NK-92 treated with Interleukin-12 subunit alpha and Interleukin-12 subunit beta, amount 100 ng/mL, for 24 hours (cell line): ENCODE data around the gene PKNOX2.

Source experiments
- DNase-seq: peaks from one replicate; lab custom pipeline; 2025; lab: John Stamatoyannopoulos, UW

PKNOX2 gene

GRCh38 chr11:125364121-125364826, 199.7 kb downstream of the PKNOX2 start:
- no peak for DNase-seq

GRCh38 chr11:125365196-125365931, 200.8 kb downstream of the PKNOX2 start:
- DNase-seq: no peak

GRCh38 chr11:125367710-125368109, 203.2 kb downstream of the PKNOX2 start:
- no peak for DNase-seq

- DNase-seq: no peak
Observed at GRCh38 chr11:125368757-125369156, 204.2 kb downstream of the PKNOX2 start.

- DNase-seq: no peak
Observed at GRCh38 chr11:125369808-125370207, 205.3 kb downstream of the PKNOX2 start.

- no peak for DNase-seq
Observed at GRCh38 chr11:125370561-125371389, 206.2 kb downstream of the PKNOX2 start.

- no peak for DNase-seq
Observed at GRCh38 chr11:125371431-125371935, 206.9 kb downstream of the PKNOX2 start.

- DNase-seq: no peak
Observed at GRCh38 chr11:125372088-125372487, 207.5 kb downstream of the PKNOX2 start.

GRCh38 chr11:125372911-125373310, 208.4 kb downstream of the PKNOX2 start:
- no peak for DNase-seq

GRCh38 chr11:125373426-125374391, 209.2 kb downstream of the PKNOX2 start:
- no peak for DNase-seq

GRCh38 chr11:125374398-125374797, 209.8 kb downstream of the PKNOX2 start:
- DNase-seq: no peak

- no peak for DNase-seq
Observed at GRCh38 chr11:125375146-125375545, 210.6 kb downstream of the PKNOX2 start.

GRCh38 chr11:125376117-125376516, 211.6 kb downstream of the PKNOX2 start:
- DNase-seq: no peak

GRCh38 chr11:125376856-125377255, 212.3 kb downstream of the PKNOX2 start:
- DNase-seq: no peak

- DNase-seq: no peak
Observed at GRCh38 chr11:125378083-125378482, 213.5 kb downstream of the PKNOX2 start.

GRCh38 chr11:125378571-125378970, 214.0 kb downstream of the PKNOX2 start:
- no peak for DNase-seq

- DNase-seq: no peak
Observed at GRCh38 chr11:125379565-125379964, 215.0 kb downstream of the PKNOX2 start.

GRCh38 chr11:125379981-125380380, 215.4 kb downstream of the PKNOX2 start:
- DNase-seq: no peak

- DNase-seq: no peak
Observed at GRCh38 chr11:125380756-125381445, 216.3 kb downstream of the PKNOX2 start.

- DNase-seq: no peak
Observed at GRCh38 chr11:125381499-125382044, 217.0 kb downstream of the PKNOX2 start.
